GM18526 (cell line): ENCODE results near the gene CHMP2B.

ENCODE experiments used
- POLR2A ChIP-seq: IDR thresholded peaks from 3 replicates; pipeline ENCODE4 v1.6.1; 2011; ENCODE audit not compliant: insufficient read length; ENCODE audit errors: extremely low read depth

Gene CHMP2B

GRCh38 chr3:87207460-87207859 is 19.6 kb upstream of the CHMP2B start:
- no peak for TF ChIP-seq POLR2A

GRCh38 chr3:87209111-87209510 is 18.0 kb upstream of the CHMP2B start:
- TF ChIP-seq POLR2A = no peak

GRCh38 chr3:87218560-87218959 is 8.5 kb upstream of the CHMP2B start:
- no peak for TF ChIP-seq POLR2A

DNA sequence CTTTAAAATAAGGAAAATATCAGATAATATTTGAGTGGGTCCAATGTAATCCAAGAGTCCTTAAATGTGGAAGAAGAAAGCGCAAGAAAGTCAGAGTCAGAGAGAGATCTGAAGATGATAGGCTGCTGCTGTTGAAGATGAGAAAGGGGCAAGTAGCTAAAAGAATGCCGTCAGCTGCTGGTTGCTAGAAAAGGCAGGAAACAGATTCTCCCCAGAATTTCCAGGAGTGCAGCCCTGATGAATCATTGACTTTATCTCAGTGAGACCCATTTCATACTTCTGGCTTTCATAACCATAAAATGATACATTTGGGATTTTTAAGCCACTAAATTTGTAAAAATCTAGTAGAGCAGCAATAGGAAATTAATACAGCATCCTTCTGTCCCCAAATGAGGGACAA is 7.5 kb upstream of the CHMP2B start:
- TF ChIP-seq POLR2A = no peak

DNA sequence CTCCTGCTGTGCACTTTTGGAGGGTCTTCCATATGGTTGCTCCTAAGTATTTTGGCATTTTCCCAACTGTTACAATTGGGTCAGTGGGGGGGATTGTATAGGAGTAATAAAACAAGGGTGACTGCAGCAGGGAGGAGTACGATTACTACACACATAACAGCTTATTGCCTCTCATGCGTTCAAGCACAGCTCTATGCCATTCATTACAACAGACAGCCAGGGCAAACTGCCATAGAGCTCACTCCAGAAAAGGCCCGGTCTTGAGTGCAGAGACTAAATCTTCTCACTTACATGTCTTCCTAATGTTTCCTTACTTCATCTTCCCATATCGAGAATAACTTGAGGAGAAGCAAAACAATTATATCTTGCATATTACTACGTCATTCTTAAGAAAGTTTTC is 1.4 kb upstream of the CHMP2B start:
- TF ChIP-seq POLR2A = no peak

DNA sequence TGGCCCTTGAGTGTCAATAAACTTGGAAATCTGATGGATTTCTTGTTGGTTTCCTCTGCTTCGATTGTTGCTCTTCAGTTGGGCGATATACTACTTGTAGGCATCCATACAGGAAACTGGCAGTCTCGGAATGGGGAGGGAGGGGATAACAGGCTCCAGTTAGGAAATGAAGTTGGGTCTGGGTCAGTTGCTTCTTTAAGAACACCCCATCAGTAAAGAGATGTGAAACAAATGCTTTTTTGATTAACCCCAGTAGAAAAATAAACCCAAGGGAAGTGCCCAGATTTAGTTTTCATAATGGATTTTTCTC is 681 bp downstream of the CHMP2B start:
- TF ChIP-seq POLR2A = no peak

GRCh38 chr3:87228316-87228715 is 1.2 kb downstream of the CHMP2B start:
- TF ChIP-seq POLR2A = no peak

DNA sequence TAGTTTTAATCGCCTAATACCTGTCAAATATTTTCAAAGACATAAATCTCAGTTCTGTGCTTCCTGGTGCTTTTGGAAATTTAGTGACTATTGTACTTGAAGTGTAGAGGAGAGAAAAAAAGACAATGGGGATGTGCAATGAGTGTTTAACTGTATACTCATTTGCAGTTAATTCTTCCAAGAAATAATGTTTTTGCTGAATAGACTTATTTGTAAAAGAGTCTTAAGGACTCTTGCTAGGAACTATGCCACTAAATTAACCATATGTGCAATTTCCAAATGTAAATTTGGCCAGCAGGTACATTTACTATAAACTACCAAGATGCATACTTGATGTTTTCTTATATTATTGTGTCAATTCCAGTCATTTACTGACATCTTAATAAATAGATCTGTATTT is 2.0 kb downstream of the CHMP2B start:
- TF ChIP-seq POLR2A = no peak

DNA sequence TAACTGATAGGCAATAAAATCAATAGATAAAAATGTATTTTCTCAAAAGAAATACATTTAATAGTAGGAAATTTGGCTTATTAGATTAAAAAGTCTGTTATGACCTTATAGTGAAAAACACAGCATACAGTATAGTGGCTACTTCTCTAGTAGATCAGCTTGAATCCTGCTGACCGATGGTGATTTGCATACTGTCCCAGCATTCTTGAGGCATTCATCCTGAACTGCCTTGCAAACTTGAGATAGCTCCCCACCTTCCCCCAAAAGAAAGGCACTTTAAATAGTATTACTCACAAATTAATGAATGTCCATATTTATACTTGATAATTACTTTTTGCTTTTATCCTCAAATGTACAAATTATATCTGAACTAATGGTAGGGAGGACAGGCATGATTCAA is 6.7 kb downstream of the CHMP2B start:
- no peak for TF ChIP-seq POLR2A

DNA sequence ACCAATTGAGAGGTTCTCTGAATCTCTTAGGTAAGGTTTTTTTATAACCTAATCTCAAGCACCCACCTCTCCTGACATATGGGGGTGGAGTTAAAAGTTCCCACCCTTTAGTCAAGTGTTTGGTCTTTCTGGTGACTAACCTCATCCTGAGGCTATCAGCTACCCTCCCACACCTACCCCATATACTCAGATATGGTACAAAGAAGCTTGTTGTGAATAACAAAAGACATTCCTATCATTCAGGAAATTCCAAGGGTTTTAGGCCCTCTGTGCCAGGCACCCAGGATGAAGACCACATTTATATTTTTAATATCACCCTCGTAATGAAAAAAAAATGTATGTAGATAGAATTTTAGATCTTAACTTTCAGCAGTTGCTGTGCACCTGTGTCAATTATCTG is 9.0 kb downstream of the CHMP2B start:
- TF ChIP-seq POLR2A = no peak

DNA sequence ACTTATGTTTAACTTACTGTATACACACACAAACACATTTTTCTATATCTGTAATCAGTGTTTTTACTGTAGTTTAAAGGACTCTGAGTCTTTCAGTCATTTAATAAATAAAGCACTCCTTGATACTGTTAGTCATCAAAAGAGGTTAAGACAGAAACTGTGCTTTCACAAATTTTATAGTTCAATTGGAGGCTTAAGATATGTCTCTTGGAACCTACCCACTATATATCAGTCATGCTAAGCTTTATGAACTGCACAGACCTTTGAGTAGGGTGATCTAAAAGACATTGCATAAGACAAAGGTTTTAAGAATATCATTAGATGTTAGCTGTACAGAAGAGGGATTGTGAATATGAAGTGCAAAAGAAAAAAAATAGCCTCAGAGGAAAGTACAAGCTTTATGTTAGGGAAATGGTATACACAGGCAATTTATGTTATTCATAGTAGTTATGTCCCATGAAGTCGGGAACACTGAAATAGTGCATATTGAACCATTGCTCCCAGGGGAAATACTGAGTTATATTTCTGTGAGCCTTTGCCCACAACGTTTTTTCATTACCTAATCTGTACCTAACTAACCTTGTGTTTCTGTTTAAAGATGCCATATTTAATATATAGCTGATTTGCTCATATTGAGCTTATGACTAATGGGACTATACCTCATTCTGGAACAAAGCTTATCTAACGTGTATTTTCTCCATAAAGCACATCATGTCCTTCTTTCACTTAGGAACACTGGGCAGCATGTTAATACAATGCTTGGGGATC is 19.7 kb downstream of the CHMP2B start:
- no peak for TF ChIP-seq POLR2A

DNA sequence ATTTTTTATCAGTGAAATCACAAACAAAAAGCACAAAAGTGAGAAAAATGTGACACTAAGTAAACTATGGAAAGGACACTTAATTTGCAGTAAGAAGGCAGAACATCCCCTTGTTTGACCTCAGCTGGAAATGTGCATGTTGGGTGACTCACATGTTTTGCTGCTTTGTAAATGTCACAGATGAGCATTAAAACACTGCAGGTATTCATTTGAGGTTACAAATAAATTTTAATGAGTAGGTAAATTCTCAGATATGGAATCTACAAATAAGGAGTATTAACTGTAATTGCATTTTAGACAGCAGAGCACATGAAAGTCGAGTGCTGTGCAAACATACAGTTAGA is 20.3 kb downstream of the CHMP2B start:
- no peak for TF ChIP-seq POLR2A

GRCh38 chr3:87248831-87249230 is 21.7 kb downstream of the CHMP2B start:
- TF ChIP-seq POLR2A = no peak

DNA sequence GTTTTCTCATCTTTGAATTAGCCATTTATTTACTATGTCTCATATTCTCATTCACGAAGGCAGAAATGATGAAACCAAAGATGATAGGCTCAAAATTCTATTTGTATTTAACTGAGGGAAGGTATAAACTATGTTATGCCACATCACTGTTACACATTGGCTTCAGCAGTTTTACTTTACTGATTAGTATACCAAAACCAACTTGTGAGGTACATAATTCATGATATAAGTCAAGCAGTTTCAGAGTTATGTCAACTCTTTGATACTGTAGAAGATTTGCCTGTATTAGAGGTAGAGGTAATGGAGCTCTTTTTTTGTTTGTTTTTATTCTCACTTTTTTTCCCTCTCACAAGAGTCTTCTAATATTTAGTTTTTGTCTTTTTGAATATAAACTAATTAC is 22.9 kb downstream of the CHMP2B start:
- no peak for TF ChIP-seq POLR2A

- no peak for TF ChIP-seq POLR2A
These were observed 33.2 kb downstream of the CHMP2B start for GRCh38 chr3:87260270-87260669.

DNA sequence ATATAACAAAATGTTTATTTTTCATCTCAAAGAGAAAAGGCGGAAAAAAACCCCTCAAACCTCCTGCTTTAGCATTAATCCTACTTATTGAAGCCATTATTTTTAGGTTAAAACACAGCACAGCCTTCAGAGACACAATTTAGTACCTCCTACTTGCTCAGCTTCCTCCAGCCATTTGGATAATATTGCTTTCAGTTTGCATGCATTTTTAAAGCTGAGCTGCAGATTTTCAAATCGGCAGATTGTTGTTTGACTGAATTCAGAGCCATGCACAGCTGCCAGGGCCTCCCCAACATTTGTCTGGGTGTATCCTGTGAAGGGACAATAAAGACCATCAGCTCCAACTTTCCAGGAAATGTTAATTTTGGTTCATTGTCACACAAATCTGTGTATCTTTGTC is 34.8 kb downstream of the CHMP2B start:
- TF ChIP-seq POLR2A = no peak

DNA sequence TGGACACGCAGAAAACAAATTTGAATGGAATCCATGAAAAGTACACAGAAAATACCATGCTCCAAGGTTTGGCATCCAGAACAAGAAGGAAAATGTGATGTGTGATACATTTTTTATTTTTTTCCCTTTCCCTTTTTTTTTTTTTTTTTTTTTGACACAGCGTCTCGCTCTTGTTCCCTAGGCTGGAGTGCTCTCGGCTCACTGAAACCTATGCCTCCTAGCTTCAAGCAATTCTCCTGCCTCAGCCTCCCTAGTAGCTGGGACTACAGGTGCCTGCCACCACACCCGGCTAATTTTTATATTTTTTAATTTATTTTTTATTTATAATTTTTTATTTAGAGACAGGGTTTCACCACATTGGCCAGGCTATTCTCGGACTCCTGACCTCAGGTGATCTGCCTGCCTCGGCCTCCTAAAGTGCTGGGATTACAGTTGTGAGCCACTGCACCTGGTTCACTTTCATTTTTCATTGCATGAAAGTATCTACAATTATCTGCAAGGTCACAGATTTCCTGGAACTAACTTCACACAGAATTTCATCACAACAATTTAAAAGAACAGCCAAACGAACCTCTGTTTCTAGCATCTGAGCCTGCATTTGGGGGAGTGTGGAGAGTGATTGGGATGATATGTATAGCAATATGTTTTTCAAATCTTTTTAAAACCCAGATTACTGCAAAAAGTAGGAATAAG is 41.0 kb downstream of the CHMP2B start:
- TF ChIP-seq POLR2A = no peak
